Stimulated activated CD4-positive, alpha-beta T cell treated with anti-CD3 and anti-CD28 coated beads, Interleukin-1b, Interleukin-23, amount 100 ng/mL, for 48 hours (primary cell): ENCODE results near the gene RASSF10.

Experiments used
- DNase-seq: peaks from one replicate; pipeline ENCODE4 v3.0.0-alpha.2; 2020

RASSF10 gene

DNA sequence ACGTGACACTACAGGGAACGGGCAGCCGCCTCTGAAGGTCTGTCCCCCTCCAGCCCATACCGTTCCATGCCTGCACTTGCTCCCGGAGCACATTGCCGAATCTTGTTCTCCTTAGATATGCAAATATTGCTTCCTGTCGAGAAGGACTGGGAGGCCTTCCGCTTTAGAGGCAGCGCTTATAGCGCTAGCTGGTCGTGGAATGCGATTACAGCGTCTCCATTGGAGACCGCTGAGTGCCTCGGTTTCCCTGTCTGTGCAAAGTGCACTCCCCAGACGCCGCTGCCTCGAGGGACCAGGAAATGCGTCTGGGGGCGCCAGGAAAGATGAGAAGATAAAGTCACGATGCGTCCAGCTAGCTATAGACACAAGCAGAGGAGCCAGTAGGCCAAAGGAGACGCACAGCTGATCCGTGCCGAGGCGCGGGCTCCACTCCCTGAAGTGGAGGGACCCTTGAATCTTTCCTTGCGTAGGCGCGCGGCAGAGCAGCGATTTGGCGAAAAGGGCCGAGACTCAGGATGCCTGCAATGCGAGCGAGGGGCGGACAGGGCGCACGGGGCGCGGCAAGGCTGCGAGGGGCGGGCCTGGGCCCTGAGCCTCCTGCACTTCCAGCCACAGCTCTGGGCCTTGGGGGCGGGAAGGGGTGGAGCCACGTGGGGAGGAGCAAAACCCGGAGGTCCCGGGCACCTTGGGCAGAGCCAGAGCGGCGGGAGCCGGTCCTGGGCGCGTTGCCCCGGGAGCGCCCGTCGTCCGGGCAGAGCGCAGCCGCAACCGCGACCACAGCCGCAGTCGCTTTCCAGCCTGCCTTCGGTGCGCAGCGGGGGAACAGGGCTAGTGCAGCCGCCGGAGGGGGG is at the start of gene RASSF10:
TSS of gene RASSF10 (plus strand) at position 692 of the 851 bp plus-strand sequence. CDS start 261 bp downstream, outside the sequence.
- no peak for DNase-seq

DNA sequence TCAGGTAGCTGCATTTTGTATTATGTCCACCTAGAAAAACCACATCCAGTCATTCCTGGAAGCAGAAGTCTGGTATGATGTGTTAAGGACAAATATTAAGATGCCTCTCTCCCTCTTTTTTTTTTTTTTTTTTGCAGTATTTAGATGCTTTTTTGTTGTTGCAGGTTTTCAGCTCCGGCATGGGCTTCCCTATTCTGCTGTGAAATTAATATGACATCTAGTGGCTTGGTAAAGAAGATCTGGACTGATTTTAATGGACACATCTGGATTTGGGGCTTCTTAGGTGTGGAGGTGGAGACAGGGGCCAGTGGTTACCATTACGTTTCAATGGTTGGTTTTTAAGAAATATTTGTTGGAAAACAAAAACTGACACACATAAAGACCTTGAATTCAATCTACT is 47.5 kb upstream of the RASSF10 start:
- no peak for DNase-seq

DNA sequence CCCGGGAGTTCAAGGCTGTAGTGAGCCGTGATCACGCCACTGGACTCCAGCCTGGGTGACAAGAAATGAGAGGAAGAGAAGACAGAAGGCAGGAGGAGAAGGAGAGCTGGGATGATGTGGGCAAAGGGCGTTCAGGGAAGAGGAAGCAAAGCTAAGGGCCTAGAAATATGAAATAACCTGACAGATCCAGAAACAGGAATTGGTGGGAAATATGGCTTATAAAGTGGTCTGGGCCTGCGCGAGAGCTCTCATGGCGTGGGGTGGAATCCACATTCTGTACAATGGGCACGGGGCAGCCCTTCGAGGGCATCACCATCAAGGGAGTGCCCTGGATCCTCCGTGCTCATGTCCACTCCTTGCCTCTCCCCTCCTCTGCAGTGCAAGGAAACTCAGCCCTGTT is 46.8 kb upstream of the RASSF10 start:
- DNase-seq: no peak

DNA sequence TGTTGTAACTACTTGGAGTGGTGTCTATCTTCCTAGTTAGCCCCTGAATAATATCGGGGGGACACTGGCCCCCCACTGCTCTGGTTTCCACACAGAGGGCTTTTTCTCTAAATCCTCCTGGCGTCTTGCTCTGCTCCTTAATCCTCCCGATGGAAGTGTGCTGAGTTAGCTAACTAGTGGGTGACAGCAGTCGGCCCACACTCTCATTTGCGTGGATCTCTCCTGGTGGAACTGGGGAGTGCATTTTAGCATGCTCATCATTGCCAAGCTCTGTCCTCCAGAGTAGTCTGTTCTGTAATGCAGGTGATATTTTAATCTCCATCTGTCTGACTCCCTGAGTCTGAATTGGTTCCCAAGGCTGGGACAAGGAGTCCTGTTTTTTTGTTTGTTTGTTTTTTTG is 46.1 kb upstream of the RASSF10 start:
- DNase-seq: no peak

DNA sequence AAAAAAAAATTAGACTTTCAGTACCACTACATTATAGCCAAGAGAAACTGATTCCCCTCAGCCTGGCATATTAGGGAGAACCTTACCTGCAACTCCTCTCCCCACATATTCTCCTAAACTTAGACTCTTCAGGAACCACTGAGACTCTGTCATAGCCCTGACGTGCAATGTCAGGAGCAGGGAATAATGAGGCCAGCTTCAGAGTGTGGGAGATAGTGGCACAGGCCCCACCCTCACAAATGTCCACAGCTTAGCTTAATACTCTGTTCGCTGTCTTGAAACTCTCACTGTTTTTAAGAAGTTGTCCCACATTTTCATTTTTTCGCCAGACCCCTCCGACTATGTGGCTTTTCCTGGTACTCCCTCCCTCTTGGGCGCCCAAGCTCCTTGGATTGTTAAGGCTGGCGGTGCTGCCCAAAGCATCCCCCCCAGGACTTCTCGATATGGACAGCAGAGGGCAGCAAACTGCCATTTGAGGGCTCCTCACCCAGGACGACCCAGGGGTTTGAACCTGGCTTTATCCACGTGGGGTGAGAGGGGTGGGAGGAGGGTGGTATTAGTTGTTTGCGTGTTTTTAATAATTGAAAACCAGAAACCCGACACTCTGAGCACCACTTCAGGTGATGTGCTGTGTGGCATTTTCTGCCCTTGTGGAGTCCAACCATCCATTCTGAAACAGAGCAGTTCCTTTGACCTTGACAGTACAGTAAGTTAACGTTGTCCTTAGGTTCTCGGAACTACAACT is 45.2 kb upstream of the RASSF10 start:
- peak; percentile 60 for DNase-seq

DNA sequence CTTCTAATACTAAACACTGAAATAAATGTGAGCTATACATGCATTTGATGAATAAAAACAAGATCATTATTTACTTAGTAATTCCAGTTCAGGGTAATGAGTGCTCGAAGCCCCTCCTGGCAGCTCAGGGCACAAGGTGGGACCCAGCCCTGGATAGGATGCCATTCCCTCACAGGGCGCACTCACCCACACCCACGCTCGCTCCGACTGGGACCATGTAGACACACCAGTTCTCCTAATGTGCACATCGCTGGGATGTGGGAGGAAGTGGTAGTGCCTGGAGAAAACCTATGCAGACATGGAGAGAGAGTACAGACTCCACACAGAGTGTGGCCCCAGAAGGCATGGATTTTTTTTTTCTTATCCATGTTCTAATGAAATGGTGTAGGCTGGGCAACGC is 44.5 kb upstream of the RASSF10 start:
- no peak for DNase-seq

DNA sequence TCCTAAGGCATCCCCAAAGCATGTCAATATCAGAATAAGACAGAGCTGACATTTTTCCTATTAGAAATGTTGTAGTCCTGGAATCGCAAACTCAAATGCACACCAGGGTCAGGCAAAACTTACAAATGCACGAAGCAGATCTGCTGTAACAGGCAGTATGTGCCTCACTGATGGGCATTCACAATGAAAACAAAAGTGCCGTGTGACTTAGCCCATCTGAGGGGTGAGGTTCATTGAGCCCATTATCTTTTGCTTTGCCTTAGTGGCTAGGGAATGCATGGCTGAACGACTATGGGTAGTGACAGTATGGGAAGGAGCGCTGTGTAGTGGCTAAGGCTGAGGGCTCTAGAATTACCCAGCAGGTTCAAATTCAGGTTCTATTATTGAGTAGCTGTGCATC is 43.1 kb upstream of the RASSF10 start:
- no peak for DNase-seq

DNA sequence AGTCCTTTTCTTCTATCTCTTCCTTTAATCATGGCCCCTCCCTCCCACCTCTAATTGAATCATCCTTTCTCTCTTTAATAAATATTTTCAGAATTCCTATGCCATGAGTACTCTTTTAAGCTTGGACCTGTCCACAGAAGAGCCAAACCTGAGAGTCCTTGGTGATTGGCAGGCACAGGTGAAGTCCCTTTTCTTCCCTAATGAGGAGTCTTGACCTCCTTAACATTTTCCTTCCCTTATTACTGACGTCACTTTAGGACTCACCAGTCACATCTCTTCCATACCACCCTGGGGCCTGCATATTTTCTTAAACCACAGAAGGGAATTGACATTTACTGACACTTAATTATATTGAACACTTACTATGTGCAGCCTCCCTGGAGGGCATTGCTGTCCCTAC is 41.0 kb upstream of the RASSF10 start:
- no peak for DNase-seq

DNA sequence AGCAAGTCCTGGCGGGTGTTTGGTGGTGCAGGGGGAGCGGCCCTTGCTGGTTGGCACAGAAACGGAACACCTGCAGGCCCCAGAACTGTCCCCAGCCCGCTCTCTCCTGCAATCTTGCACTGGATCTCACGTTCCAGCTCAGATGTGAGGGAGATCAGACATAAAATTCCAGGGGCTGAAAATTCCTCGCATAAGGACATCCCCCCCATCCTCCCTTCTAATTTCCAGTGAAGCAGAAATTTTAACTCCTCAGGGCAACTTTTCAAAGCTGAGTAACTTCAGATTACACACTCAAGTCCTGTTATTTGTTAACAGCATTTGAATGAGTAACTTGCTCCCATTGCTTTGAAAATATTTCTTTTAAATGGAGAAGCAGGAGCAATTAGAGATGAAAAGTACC is 40.3 kb upstream of the RASSF10 start:
- DNase-seq: no peak

DNA sequence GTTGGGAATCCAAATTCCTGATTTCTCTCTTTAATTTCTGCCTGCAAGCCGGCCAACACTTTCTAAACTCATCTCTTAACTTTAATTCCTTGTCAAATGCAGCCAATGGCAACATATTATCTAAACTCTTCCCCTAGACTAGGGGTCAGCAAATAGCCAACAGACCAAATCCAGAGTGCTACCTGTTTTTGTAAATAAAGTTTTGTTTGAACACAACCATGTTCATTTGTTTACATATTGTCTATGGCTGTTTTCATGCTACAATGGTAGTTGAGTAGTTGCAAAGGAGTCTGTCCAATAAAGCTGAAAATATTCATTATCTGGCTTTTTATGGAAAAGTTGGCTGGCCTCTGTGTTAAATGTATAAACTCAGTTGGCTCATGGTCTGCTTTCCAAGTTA is 37.2 kb upstream of the RASSF10 start:
- DNase-seq: no peak

DNA sequence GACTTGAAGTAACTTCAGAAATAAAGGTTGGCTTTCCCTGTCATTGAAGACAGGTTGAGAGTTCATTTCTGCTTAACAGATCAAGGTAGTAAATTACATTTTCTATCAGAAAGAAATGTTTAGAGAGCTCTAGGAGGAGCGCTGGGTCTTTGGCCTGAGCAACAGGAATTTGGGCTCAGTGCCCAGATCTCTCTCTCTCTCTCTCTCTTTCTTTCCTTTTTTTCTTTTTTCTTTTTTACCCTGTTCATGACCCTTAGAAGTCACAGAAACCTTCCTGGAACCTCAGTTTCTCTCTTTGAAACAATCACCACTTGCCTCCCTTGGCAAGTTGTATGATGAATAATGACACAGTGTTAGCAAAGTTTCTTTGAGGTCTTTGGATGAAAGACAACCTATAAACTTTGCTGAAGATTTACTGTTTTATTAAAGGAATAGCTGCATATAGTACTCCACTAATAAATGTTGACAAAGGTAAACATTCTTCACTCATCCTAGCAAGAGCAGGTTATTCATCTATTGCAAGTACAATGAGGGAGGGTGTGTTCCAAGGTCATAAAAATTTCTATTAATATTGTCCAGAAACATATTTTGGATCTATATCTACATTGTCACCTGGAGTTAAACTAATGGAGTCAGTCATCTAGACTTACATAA is 35.5 kb upstream of the RASSF10 start:
- DNase-seq: no peak

DNA sequence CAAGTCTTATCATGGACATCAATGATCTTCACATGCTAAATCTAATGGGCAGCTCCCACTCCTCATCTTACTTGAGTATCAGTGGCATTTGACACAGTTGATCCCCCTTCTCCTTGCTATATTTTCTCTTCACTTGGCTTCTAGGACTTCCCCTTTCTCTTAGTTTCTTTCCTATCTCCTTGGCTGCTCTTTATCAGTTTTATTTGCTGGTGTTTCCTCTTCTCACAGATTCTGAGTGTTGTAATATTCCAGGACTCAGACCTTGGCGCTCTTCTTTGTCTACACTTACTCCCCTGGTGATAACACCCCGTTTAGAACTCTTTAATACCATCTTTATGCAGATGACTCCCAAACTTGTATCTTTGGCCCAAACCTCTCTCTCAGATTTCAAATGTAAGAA is 33.9 kb upstream of the RASSF10 start:
- no peak for DNase-seq

DNA sequence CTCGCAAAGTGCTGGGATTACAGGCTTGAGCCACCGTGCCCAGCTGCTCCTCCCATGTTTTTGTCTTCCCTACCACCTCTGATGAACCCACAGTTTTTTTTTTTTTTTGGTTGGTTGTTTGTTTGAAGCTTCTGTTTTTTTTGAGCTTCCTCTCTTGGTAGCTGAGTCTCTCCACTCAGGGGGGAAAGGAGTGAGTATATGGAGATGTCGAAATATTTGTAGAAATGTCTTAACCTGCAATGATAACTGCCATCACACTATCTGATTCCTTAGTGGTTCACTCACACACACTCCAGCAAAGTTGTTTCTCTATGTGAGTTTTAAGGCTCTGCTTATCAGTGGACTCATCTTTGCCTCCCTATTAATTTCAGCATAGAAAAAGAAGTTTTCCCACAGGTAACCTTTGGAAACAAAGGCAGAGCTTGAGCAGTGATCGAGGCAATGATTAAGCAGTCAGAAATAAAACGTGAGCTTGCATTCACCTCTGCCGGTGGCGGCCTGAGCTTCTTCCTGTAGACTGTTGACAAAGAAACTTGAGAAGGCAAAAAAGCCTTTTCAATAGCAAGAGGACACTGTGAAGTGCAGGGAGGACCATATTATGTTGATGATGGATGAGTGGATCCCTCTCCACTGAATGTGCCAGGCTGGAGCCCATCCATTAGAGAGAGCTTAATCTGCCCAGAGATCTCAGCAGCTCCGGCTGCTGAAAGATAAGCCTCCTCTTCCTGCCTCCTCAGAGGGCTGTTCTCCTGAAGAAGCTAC is 29.0 kb upstream of the RASSF10 start:
- no peak for DNase-seq

DNA sequence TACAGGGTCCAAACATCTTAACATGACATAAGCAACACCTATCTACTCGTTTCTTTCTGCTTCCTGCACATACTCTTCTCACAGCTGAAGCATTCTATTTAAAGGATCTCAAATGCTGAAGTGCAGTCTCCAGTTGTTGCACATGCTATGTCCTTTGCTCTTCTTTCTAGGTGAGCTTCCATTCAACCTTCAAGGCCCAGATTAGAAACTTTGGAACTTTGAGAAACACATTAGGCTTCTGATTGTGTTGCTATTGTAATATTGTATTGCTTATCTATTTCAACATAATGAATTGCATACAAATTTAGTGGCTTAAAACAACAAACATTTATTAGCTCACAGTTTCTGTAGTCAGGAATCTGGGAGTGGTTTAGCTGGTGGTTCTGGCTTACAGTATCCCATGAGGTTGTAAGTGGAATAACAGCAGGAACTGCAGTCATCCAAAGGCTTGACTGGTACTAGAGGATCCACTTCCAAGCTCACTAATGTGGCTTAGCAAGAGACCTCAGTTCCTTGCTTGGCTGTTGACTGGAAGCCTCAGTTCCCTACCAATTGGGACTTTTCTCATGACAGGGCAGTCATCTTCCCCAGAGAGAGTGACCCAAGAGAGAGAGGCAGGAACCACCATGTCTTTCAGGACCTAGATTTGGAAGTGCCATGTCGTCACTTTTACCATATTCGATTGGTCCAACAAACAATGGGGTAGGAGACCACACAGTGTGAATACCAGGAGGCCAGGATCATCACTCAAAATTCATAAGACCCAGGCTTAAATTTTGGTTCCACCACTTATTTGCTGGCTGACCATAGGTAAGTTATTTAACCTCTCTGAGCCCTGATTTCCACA is 27.2 kb upstream of the RASSF10 start:
- no peak for DNase-seq

DNA sequence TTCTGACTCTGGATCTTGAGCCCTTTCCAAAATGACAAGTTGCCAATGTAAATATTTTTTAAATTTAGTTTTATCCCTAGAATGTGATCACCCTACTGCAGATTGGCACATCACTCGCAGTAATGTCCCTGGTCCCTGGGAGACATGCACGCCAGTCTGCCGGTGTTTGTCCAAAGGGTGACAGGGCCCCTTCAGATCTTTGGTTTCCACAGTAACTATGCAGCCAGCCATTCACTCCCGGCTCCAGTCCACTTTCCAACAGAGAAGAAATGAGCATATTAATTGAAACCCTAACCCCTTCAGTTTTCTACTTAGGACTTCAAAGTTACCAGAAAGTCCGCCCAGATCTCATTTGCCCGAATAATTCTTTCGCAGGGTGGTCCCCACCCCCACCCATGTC is 25.8 kb upstream of the RASSF10 start:
- DNase-seq: no peak

DNA sequence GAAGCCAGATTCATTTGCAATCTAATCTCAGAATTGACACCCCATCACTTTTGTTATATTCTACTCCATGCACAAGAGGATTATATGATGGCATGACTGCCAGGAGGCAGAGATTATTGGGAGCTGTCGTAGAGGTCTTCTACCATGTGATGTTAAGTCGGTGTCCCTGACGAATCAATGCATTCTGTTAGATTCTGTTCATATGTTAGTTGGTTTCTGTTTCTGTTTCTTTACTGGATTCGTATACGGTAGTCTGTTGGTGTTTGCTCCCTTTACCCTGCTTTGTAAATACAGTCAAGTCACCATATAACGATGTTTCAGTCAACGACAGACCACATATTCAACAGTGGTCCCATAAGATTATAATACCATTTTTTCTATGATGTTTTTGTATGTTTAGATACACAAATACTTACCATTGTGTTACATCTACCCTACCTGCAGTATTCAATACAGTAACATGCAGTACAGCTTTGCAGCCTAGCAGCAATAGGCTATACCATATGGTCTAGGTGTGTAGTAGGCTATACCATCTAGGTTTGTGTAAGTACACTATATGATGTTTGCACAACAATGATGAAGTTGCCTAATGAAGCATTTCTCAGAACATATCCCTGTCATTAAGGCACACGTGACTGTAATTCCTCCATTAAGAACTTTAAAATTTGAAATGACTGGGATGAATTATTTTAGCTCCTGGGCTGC is 22.8 kb upstream of the RASSF10 start:
- DNase-seq: no peak

DNA sequence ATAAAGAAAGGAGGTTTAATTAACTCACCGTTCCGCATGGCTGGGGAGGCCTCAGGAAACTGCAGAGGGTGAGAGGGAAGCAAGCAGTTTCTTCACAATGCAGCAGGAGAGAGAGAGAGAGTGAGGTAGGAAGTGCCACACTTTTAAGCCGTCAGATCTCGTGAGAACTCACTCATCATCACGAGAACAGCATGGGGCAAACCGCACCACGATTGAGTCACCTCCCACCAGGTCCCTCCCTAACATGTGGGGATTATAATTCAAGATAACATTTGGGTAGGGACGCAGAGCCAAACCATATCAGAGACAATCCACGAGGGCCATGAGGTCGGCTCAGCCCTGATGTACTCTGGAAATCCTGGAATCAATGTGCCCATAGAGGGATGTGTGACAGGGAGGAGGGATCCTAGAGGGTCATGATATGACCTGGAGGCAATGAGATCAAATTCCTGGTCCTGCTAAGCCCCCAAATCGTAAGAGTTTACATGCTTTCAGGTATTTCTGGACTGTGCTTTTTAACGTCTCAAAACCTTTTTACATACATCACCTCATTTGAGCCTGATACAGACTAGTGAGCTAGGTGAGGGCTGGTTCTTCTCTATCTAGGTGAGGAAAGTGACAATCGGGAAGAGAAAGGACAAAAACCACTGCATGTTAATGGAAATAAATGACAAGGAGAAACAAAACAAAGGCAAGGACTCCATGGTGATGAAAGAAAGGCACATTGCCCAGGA is 19.5 kb upstream of the RASSF10 start:
- no peak for DNase-seq

DNA sequence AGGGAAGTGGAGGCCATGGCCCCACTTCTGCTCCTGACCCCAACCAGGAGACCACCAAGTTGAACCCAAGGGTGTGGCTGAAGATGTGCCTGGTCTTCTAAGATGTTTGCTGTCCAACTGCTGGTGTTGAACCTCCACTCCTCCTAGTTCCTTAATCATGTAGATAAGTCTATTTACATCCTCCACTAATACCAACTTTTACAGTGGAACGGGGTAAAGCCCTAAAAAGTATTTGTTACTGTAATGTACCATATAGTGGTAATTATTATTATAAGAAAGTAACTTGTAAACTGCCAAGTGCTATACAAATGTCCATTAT is 19.0 kb upstream of the RASSF10 start:
- no peak for DNase-seq

DNA sequence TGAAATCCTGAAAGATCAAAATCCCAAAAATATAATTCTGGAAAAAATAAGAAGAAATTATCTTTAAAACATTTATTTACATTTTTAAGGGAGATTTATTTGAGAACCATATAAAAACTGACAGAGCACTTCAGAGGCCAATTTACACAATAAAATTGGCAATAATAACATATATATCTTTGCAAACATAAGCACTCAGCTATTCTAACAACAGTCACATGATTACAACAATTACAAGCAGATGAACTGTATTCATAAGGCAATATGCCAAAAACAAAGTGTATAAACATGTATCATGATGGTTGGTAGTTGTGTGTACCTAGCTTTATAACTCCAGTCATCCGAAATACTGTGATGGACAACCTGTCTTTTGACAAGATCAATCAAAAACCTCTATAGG is 17.7 kb upstream of the RASSF10 start:
- DNase-seq: no peak

DNA sequence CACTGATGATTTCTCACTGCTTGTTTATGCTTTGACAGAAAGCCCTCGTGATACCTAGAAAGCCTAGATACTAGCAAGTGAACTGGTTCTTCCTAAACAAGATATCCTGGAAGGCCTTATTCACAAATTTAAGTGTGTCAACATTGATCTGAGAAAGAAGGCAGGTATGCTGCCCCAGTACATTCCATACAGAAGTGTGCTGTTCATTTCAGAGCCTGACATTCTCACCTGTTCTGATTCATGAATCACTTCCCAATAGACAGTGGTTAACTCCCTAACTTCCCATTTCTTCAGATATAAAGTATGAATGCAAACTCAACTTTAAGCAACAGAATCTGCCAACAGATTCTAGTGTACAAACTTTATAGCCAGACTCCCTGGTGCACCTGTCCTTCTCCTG is 15.5 kb upstream of the RASSF10 start:
- DNase-seq: no peak

DNA sequence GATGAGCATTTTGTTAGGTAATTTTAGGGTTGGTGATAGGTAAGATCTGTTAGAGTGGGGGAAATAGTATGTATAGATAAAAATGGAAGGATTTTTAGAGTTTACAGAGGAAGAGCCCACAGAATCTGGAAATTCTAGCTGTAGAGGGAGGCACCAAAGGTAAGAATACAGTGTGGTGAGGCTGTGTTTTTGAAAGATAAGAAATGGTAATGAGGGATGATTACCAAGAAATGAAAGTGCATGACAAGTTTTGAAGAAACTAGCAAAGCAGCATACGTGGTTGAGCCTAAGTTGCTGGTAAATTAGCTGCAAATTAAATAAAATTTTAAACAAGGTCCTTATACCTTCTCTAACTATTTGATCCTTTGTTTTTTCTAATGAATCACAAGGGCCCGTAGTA is 14.6 kb upstream of the RASSF10 start:
- no peak for DNase-seq
